Dendritic cell treated with granulocyte-macrophage colony-stimulating factor and Interleukin-4, amounts not matched to agents 40 ng/mL and 50 ng/mL, for 4 days (primary cell): ENCODE data around the gene STYXL2.

ENCODE experiments used
- H3K27ac Mint-ChIP-seq: one replicate; pipeline ENCODE4 v1.8.0; 2022; ENCODE audit warnings: mild to moderate bottlenecking, mixed read lengths
- H3K27me3 Mint-ChIP-seq: one replicate; pipeline ENCODE4 v1.8.0; 2022; ENCODE audit warnings: mild to moderate bottlenecking, mixed read lengths
- H3K36me3 Mint-ChIP-seq: one replicate; pipeline ENCODE4 v1.8.0; 2022; ENCODE audit warnings: low read depth, mixed read lengths
- H3K4me1 Mint-ChIP-seq: one replicate; pipeline ENCODE4 v1.8.0; 2022; ENCODE audit warnings: low read depth, mixed read lengths
- H3K4me3 Mint-ChIP-seq: one replicate; pipeline ENCODE4 v1.8.0; 2022; ENCODE audit warnings: mild to moderate bottlenecking, moderate library complexity, mixed read lengths
- H3K9me3 Mint-ChIP-seq: one replicate; pipeline ENCODE4 v1.8.0; 2022; ENCODE audit warnings: mixed read lengths
- intact Hi-C: fragments of 100-400 bp; cut with micrococcal nuclease; formaldehyde crosslinking; loops from one replicate; pipeline ENCODE4 v1.15.0; 2022

The STYXL2 gene

DNA sequence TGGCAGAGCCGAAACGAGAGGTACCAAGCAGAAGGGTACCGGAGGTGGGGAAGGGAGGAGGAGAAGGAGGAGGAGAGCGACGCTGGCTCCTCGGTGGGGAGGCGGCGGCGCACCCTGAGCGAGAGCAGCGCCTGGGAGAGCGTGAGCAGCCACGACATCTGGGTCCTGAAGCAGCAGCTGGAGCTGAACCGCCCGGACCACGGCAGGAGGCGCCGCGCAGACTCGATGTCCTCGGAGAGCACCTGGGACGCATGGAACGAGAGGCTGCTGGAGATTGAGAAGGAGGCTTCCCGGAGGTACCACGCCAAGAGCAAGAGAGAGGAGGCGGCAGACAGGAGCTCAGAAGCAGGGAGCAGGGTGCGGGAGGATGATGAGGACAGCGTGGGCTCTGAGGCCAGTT is 32.4 kb downstream of the STYXL2 start:
- no peak overlapping the region for H3K27ac Mint-ChIP-seq
- no peaks in the 10 kb centered on the region for H3K9me3 Mint-ChIP-seq
- H3K27me3 Mint-ChIP-seq: peaks cover 8% of the 10 kb centered on the region
- H3K4me1 Mint-ChIP-seq: peaks cover 8% of the 10 kb centered on the region
- intact Hi-C loops: no loop called here
- H3K36me3 Mint-ChIP-seq: no peaks in the 10 kb centered on the region
- H3K4me3 Mint-ChIP-seq: no peak overlapping the region

DNA sequence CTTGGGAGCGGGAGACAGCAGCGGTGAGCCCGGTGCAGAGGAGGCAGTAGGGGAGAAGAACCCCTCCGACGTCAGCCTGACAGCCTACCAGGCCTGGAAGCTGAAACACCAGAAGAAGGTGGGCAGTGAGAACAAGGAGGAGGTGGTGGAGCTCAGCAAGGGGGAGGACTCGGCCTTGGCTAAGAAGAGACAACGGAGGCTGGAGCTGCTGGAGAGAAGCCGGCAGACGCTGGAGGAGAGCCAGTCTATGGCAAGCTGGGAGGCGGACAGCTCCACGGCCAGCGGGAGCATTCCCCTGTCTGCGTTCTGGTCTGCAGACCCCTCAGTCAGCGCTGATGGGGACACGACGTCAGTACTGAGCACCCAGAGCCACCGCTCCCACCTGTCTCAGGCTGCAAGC is 32.9 kb downstream of the STYXL2 start:
- no peaks in the 10 kb centered on the region for H3K36me3 Mint-ChIP-seq
- no peak overlapping the region for H3K27ac Mint-ChIP-seq
- H3K9me3 Mint-ChIP-seq: no peaks in the 10 kb centered on the region
- H3K4me3 Mint-ChIP-seq: no peak overlapping the region
- intact Hi-C loops: no loop called here
- H3K4me1 Mint-ChIP-seq: peaks cover 6% of the 10 kb centered on the region
- H3K27me3 Mint-ChIP-seq: peaks cover 9% of the 10 kb centered on the region

DNA sequence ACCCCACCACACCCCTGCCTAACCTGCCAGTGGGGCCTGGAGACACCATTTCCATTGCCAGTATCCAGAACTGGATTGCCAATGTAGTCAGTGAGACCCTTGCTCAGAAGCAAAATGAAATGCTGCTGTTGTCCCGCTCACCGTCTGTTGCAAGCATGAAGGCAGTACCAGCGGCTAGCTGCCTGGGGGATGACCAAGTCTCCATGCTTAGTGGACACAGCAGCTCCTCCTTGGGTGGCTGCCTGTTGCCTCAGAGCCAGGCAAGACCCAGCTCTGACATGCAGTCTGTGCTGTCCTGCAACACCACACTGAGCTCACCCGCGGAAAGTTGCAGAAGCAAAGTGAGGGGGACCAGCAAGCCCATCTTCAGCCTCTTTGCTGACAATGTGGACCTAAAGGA is 33.4 kb downstream of the STYXL2 start:
- H3K4me3 Mint-ChIP-seq: no peak overlapping the region
- H3K36me3 Mint-ChIP-seq: no peaks in the 10 kb centered on the region
- H3K9me3 Mint-ChIP-seq: no peaks in the 10 kb centered on the region
- intact Hi-C loops: no loop called here
- no peak overlapping the region for H3K27ac Mint-ChIP-seq
- peaks cover 10% of the 10 kb centered on the region for H3K27me3 Mint-ChIP-seq
- peaks cover 6% of the 10 kb centered on the region for H3K4me1 Mint-ChIP-seq

DNA sequence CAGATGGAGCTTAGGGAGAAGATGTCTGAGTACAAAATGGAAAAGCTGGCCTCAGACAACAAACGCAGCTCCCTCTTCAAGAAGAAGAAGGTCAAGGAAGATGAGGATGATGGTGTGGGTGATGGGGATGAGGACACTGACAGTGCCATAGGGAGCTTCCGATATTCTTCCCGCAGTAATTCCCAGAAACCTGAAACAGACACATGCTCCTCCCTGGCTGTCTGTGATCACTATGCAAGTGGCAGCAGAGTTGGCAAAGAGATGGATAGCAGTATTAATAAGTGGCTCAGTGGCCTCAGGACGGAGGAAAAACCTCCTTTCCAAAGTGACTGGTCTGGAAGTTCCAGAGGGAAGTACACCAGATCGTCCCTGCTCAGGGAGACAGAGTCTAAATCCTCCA is 33.8 kb downstream of the STYXL2 start:
- H3K27me3 Mint-ChIP-seq: peaks cover 11% of the 10 kb centered on the region
- no peak overlapping the region for H3K4me3 Mint-ChIP-seq
- no peak overlapping the region for H3K27ac Mint-ChIP-seq
- intact Hi-C loops: no loop called here
- no peaks in the 10 kb centered on the region for H3K36me3 Mint-ChIP-seq
- peaks cover 6% of the 10 kb centered on the region for H3K4me1 Mint-ChIP-seq
- no peaks in the 10 kb centered on the region for H3K9me3 Mint-ChIP-seq

DNA sequence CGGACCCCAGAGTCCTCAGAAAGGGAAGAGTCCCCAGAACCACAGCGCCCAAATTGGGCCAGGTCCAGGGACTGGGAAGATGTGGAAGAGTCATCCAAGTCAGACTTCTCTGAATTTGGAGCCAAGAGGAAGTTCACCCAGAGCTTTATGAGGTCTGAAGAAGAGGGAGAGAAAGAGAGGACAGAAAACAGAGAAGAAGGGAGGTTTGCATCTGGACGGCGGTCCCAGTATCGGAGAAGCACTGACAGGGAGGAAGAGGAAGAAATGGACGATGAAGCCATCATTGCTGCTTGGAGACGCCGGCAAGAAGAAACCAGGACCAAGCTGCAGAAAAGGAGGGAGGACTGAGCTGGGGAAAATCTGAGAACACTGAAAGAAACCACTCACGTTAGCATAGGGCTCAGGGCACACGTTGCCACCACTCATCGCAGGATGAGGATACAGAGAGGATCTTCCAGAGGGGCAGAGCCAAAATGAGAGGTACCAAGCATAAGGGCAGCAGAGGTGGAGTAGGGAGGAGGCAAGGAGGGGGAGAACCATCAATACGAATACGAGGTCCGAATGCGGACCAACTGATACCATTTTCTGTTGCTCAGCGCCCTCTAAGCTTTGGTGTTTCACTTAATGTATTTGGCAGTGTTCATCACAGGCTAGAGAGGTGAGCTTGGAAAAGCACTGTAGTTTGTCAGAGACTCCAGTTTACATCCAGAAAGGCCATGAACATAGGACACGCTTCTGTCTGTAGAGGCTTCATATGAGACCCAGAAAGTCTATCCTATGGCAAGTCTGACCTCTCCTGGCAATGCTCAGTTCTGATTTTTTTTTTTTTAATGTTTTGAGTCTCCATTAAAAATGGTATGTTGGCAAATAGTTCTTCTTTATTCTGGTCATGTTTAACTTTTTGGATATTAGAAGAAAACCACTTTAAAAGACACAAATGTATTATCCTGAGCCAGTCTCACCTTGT is 34.7 kb downstream of the STYXL2 start:
- no peaks in the 10 kb centered on the region for H3K36me3 Mint-ChIP-seq
- H3K4me1 Mint-ChIP-seq: peaks cover 6% of the 10 kb centered on the region
- no peak overlapping the region for H3K4me3 Mint-ChIP-seq
- H3K27me3 Mint-ChIP-seq: peaks cover 11% of the 10 kb centered on the region
- intact Hi-C loops: no loop called here
- H3K9me3 Mint-ChIP-seq: no peaks in the 10 kb centered on the region
- H3K27ac Mint-ChIP-seq: no peak overlapping the region

DNA sequence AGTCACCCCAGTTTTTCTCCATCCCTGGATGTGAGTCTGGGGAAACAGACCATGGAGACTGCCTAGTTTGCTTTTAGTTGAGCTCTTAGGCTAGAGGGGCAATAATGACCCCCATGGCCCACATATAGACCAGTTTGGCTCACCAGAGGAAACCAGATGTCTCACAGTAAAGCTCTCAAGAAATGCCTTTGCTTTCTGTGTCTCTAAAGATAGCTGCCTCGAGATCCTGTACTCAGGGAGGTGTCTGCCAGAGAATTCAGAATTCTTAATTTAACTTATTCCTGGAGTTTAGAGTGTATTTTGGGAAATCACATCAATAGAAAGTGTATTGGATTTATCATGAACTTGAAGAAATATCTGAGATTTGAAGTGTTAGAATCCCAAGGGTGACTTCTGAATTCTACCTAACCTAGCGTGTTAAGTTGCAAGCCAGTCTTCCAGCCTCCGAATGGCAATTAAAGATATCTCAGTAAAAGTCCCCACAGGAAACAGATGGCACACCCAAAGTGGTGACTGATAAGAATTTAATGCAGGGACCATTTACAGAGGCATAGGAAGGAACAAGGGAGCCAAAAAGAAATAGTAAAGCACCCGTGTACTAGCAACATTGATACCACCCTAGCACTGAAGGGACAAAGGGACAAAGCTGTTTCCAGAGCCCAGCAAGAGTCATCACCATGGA is 37.1 kb downstream of the STYXL2 start:
- peaks cover 6% of the 10 kb centered on the region for H3K4me1 Mint-ChIP-seq
- peaks cover 13% of the 10 kb centered on the region for H3K27me3 Mint-ChIP-seq
- no peaks in the 10 kb centered on the region for H3K36me3 Mint-ChIP-seq
- H3K27ac Mint-ChIP-seq: no peak overlapping the region
- intact Hi-C loops: no loop called here
- H3K4me3 Mint-ChIP-seq: no peak overlapping the region
- H3K9me3 Mint-ChIP-seq: no peaks in the 10 kb centered on the region

DNA sequence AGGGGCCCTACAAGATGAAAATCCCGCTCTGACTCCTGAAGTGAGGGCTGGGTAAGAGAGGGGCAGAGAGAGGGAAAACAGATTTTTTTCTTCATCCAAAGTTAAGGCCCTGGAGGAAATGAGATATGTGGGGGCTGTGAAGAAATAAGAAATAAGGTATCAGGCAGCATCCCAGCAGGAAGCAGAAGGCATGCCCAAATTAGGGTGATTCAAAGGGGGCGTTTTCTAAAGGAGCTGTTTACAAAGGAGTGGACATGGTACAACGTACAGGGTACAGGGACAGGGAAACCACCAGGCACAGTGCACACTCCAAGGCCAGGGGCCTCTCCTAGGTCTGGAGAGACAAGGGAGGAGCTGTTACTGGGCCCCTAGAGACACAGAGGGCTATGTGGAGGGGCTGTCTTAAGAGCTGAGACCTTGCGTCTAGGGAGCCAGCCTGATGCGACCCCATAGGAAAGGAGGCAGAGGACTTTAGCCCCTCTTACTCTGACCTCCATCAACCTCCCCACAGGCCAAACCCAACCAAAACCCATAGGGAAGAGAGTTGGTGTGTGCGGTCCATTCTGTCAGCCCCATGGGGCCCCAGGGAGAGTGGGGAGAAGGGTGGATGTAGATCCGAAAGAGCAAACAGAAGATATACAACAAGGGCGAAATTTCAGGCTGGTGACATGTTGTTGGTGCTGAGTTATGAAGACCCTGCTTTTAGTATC is 38.6 kb downstream of the STYXL2 start:
- no peaks in the 10 kb centered on the region for H3K36me3 Mint-ChIP-seq
- H3K27ac Mint-ChIP-seq: no peak overlapping the region
- intact Hi-C loops: no loop called here
- peaks cover 14% of the 10 kb centered on the region for H3K27me3 Mint-ChIP-seq
- H3K4me1 Mint-ChIP-seq: peaks cover 6% of the 10 kb centered on the region
- H3K4me3 Mint-ChIP-seq: no peak overlapping the region
- H3K9me3 Mint-ChIP-seq: no peaks in the 10 kb centered on the region

DNA sequence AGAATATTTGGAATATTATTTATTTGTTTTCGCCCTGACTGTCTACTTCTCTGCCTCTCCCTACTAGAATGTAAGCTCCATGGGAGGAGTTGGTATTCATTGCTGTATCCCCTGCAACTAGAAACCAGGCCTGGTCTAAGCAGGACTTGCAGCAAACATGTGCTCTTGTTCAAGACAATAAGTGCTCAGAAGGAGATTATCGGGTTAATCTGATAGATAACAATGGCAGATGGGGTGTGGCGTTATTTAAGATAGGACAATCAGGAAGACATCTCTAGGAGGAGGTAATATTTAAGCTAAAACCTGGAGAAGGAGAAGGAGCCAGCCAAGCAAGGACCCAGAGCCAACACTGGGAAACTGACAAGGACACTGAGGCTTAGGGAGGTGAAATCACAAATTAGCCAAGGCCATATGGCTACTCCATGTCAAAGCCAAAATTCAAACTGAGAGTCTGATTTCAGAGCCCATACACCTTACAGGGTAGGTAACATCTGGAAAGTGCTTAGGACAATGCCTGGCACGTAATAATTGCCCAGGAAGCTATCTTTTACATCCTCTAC is 41.5 kb downstream of the STYXL2 start:
- Mint-ChIP-seq H3K36me3 (no peaks in the 10 kb centered on the region), H3K4me3 (no peak overlapping the region), H3K27ac (no peak overlapping the region), H3K4me1 (no peaks in the 10 kb centered on the region), H3K27me3 (peaks cover 12% of the 10 kb centered on the region), H3K9me3 (no peaks in the 10 kb centered on the region)
- intact Hi-C loops: no loop called here

DNA sequence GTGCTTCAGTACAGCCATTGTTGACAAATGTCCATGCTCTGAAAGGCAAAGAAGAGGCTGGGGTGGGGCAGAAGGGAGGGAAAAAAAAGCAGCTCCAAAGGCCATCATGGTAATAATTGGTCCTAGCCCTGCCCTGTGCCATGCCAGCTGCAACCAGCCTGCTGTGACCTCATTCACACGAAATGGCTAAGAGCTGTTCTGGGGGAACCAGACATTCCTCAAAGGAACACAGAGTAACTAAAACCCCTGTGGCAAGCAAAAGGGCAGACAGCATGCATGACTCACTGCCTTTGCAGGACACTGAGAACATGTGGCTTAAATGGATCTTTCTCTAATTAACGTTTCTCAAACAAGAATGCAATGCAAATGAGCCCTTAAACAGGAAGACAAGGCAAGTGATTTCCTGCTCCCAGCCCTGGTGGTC is 42.3 kb downstream of the STYXL2 start:
- Mint-ChIP-seq H3K36me3 (no peaks in the 10 kb centered on the region), H3K9me3 (no peaks in the 10 kb centered on the region), H3K4me3 (no peak overlapping the region), H3K27ac (no peak overlapping the region), H3K4me1 (no peaks in the 10 kb centered on the region), H3K27me3 (peaks cover 12% of the 10 kb centered on the region)
- intact Hi-C loops: no loop called here

DNA sequence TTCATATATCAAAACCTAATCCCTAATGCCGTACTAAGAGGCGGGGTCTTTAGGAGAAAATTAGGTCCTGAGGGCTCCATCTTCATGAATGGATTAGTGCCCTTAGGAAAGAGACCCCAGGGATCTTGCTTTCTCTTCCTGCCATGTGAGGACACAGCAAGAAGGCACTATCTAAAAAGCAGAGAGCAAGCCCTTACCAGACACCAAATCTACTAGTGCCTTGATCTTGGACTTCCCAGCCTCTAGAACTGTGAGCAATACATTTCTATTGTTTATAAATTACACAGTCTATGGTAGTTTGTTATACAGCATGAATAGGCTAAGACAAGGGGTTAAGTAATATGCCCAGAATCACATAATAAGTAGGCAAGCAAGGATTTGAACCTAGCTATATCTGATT is 42.9 kb downstream of the STYXL2 start:
- no peaks in the 10 kb centered on the region for H3K36me3 Mint-ChIP-seq
- no peaks in the 10 kb centered on the region for H3K9me3 Mint-ChIP-seq
- peaks cover 11% of the 10 kb centered on the region for H3K27me3 Mint-ChIP-seq
- intact Hi-C loops: no loop called here
- H3K4me3 Mint-ChIP-seq: no peak overlapping the region
- H3K4me1 Mint-ChIP-seq: no peaks in the 10 kb centered on the region
- no peak overlapping the region for H3K27ac Mint-ChIP-seq

DNA sequence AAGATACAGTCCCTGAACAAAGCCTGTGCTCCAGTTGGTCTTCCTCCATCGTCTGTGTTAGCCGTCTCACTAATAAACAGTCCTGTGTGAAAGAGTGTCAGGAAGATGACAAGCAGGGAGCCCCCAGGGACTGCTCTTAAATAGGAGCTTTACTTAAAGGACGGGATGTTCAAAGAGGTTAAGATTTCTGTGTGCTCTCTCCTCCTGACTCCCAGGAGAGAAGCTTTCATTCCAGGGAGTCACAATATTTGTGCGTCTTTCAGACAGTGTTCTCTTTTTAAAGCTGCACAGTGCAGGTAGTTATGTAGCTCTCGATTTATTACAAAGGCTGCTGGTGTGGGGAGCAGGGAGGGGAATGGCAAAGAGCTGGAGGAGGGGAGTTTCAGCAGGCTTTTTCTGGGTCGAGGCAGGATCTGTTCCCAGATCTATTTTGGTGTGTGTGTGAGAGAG is 43.5 kb downstream of the STYXL2 start:
- Mint-ChIP-seq H3K36me3 (no peaks in the 10 kb centered on the region), H3K4me3 (no peak overlapping the region), H3K9me3 (no peaks in the 10 kb centered on the region), H3K27me3 (peaks cover 9% of the 10 kb centered on the region), H3K4me1 (no peaks in the 10 kb centered on the region), H3K27ac (no peak overlapping the region)
- intact Hi-C loops: no loop called here

DNA sequence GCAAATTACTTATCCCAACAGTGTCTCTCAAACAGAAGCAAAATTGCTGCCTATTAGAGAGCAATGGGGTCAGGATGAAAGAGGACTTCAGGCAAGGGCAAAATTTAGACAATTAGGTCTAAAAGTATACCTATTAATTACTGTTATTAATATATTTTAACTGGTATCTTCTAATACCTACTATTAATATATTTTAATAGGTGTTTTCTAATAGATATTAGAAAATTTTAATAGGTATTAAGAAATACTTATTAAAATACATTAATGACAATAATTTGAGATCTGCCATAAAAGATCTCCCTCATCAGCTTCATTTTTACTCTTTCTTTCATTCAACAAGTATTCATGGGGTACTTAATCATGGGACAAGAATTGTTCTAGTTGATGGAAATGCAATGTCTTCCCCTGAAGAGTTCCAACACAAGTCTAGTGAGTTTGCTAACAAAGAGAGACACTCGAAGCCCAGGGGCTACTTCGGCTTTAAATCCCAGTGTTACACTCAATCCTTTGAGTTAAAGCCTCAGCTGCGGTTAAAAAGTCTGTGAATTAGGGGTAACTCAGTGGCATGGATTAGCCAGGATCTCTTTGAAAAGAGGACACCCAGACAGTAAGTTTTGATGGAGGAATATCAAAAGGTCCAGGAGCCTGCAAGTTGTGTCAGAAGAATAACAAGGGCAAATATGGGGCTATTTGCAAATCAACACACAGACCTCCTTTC is 44.1 kb downstream of the STYXL2 start:
- peaks cover 9% of the 10 kb centered on the region for H3K27me3 Mint-ChIP-seq
- no peak overlapping the region for H3K27ac Mint-ChIP-seq
- H3K36me3 Mint-ChIP-seq: no peaks in the 10 kb centered on the region
- no peaks in the 10 kb centered on the region for H3K9me3 Mint-ChIP-seq
- no peaks in the 10 kb centered on the region for H3K4me1 Mint-ChIP-seq
- intact Hi-C loops: no loop called here
- no peak overlapping the region for H3K4me3 Mint-ChIP-seq

DNA sequence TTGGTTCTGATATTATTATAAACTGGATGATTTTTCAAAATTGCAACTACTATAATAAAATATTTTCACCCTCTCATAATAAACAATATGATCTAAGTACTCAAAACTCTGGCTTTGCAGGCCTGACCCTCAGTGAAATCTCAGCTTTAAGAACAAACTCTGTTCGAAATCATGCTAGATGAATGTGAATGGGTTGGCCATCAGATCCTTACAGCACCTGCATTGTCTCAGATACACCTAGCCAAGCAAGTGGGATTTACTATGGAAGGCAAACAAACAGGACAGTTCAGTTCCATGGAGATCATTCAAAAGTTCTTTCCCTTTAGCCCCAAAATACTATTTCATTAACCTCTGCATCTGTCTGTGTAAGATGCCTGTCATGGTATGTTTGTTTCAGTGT is 44.8 kb downstream of the STYXL2 start:
- H3K27ac Mint-ChIP-seq: no peak overlapping the region
- H3K36me3 Mint-ChIP-seq: no peaks in the 10 kb centered on the region
- H3K9me3 Mint-ChIP-seq: peaks cover 5% of the 10 kb centered on the region
- H3K27me3 Mint-ChIP-seq: peaks cover 9% of the 10 kb centered on the region
- intact Hi-C loops: no loop called here
- H3K4me1 Mint-ChIP-seq: no peaks in the 10 kb centered on the region
- H3K4me3 Mint-ChIP-seq: no peak overlapping the region
